GM23248 (cell line): Measurements from ENCODE around the gene TLK1.

ENCODE experiments used
- EZH2 ChIP-seq: fragments of 200-600 bp; sonication (generic); IDR thresholded peaks from 2 replicates; pipeline ENCODE4 v1.6.1; 2018; ENCODE audit warnings: antibody characterized with exemption, mild to moderate bottlenecking; ENCODE audit not compliant: insufficient read depth, poor library complexity, severe bottlenecking
- EZH2phosphoT487 ChIP-seq: fragments of 200-600 bp; sonication (generic); IDR thresholded peaks from 2 replicates; pipeline ENCODE4 v1.6.1; 2018; ENCODE audit warnings: antibody characterized with exemption, moderate library complexity, mild to moderate bottlenecking, low read depth; ENCODE audit not compliant: insufficient read depth

- TF ChIP-seq EZH2 (no peak), EZH2phosphoT487 (no peak)
These were observed 14.6 kb downstream of the TLK1 start for GRCh38 chr2:171146071-171146470.
